HepG2 (cell line): ENCODE data around the gene STC2. TPM values are rescaled to one million over a fixed set of nuclear protein-coding genes. Genes with fewer than 3 reads are reported as not detected.

Experiments used
- AKAP8 ChIP-seq: sonication (generic); formaldehyde crosslinking; IDR thresholded peaks from 2 replicates; pipeline ENCODE4 v1.5.1; 2020; ENCODE audit warnings: mild to moderate bottlenecking, missing genetic modification reagents
- ATF6 ChIP-seq: sonication (generic); formaldehyde crosslinking; conservative IDR thresholded peaks from 2 replicates; pipeline ENCODE4 v1.4.0; 2020; ENCODE audit warnings: missing genetic modification reagents
- HNRNPH1 ChIP-seq: fragments of 200-400 bp; formaldehyde crosslinking; optimal IDR thresholded peaks from 2 replicates; pipeline ENCODE3; 2017; ENCODE audit warnings: mild to moderate bottlenecking, low read depth, low read length
- KDM2A ChIP-seq: sonication (generic); formaldehyde crosslinking; IDR thresholded peaks from 2 replicates; pipeline ENCODE4 v1.4.0; 2020; ENCODE audit warnings: low read depth, missing genetic modification reagents, borderline replicate concordance
- KLF12 ChIP-seq: sonication (generic); formaldehyde crosslinking; IDR thresholded peaks from 2 replicates; pipeline ENCODE4 v1.4.0; 2020; ENCODE audit warnings: missing genetic modification reagents, borderline replicate concordance
- MEF2D ChIP-seq: sonication (generic); formaldehyde crosslinking; IDR thresholded peaks from 2 replicates; pipeline ENCODE4 v1.5.1; 2020; ENCODE audit warnings: mild to moderate bottlenecking, missing genetic modification reagents
- MXD4 ChIP-seq: IDR thresholded peaks from 2 replicates; pipeline ENCODE4 v1.6.1; 2016; ENCODE audit warnings: mild to moderate bottlenecking, missing biosample characterization, missing genetic modification reagents
- NFE2L1 ChIP-seq: sonication (generic); formaldehyde crosslinking; IDR thresholded peaks from 2 replicates; pipeline ENCODE4 v1.4.0; 2020; ENCODE audit warnings: missing genetic modification reagents, mild to moderate bottlenecking, borderline replicate concordance
- NRL ChIP-seq: sonication (generic); formaldehyde crosslinking; IDR thresholded peaks from 2 replicates; pipeline ENCODE4 v1.5.0; 2020; ENCODE audit warnings: missing genetic modification reagents, mild to moderate bottlenecking, moderate library complexity, borderline replicate concordance
- PAF1 ChIP-seq: IDR thresholded peaks from 2 replicates; pipeline ENCODE4 v1.6.1; 2016; ENCODE audit warnings: missing genetic modification reagents, missing compliant biosample characterization
- SCMH1 ChIP-seq: sonication (generic); formaldehyde crosslinking; IDR thresholded peaks from 2 replicates; pipeline ENCODE4 v1.9.0; 2021; ENCODE audit warnings: missing genetic modification reagents, mild to moderate bottlenecking, borderline replicate concordance
- ZNF160 ChIP-seq: sonication (generic); formaldehyde crosslinking; IDR thresholded peaks from 2 replicates; pipeline ENCODE4 v1.8.0; 2022; ENCODE audit warnings: mild to moderate bottlenecking, inconsistent platforms, missing genetic modification reagents
- ZNF280B ChIP-seq: sonication (generic); formaldehyde crosslinking; IDR thresholded peaks from 2 replicates; pipeline ENCODE4 v1.5.0; 2020; ENCODE audit warnings: missing genetic modification reagents, mild to moderate bottlenecking, borderline replicate concordance
- ZNF3 ChIP-seq: IDR thresholded peaks from 2 replicates; pipeline ENCODE4 v1.7.0; 2017; ENCODE audit warnings: inconsistent platforms
- ZNF530 ChIP-seq: sonication (generic); formaldehyde crosslinking; IDR thresholded peaks from 2 replicates; pipeline ENCODE4 v1.5.0; 2020; ENCODE audit warnings: low read depth, mild to moderate bottlenecking, missing genetic modification reagents
- ZNF776 ChIP-seq: sonication (generic); formaldehyde crosslinking; IDR thresholded peaks from 2 replicates; pipeline ENCODE4 v1.4.0; 2020; ENCODE audit warnings: mild to moderate bottlenecking, missing genetic modification reagents
- polyA plus RNA-seq, 8 experiments: library from polyadenylated mRNA; depleted of rRNA in 3 of 8; stranded (reverse) in 7 of 8; unstranded in 1 of 8; fragments of >200 nt; fragmentation: Illumina TruSeq in 4 of 8; extraction: Trizol in 4 of 8; gene quantifications; 2 replicates each; pipeline versions ENCODE4 v1.2.1 to v1.2.3, GENCODE V29; 2011 to 2016; ENCODE audit warnings: low read depth in 4 of 8, missing spikeins in 1 of 8, mixed read lengths in 1 of 8; ENCODE audit not compliant: insufficient read depth in 1 of 8
- total RNA-seq, 5 experiments: library from RNA; depleted of rRNA; stranded (reverse); fragments of >200 nt; fragmentation: Illumina TruSeq; extraction: Trizol; gene quantifications; 2 replicates each; pipeline ENCODE4 v1.2.3, GENCODE V29; 2016; ENCODE audit warnings: low read depth in 1 of 5
- TF ChIP-seq, protein P1 (sequence below): IDR thresholded peaks from 2 replicates; pipeline ENCODE4 v1.6.1; 2016; ENCODE audit warnings: missing compliant biosample characterization, missing genetic modification reagents, borderline replicate concordance
- TF ChIP-seq, protein P2 (sequence below): sonication (generic); formaldehyde crosslinking; IDR thresholded peaks from 2 replicates; pipeline ENCODE4 v1.4.0; 2020; ENCODE audit warnings: missing genetic modification reagents
- TF ChIP-seq, protein P3 (sequence below): sonication (generic); formaldehyde crosslinking; IDR thresholded peaks from 2 replicates; pipeline ENCODE4 v1.8.1; 2023; ENCODE audit warnings: mild to moderate bottlenecking, missing genetic modification reagents
- TF ChIP-seq, protein P4 (sequence below): sonication (generic); formaldehyde crosslinking; IDR thresholded peaks from 2 replicates; pipeline ENCODE4 v1.4.0; 2020; ENCODE audit warnings: missing genetic modification reagents, borderline replicate concordance
- TF ChIP-seq, protein P5 (sequence below): sonication (generic); formaldehyde crosslinking; IDR thresholded peaks from 2 replicates; pipeline ENCODE4 v1.5.1; 2020; ENCODE audit warnings: mild to moderate bottlenecking, missing genetic modification reagents, moderate library complexity

STC2 gene
- total and polyA plus RNA-seq, 2 of the 13 experiments (the other 11 are each of a cell fraction or from before 2014, with no cell fraction given): 27.1 to 69.2 TPM

- TF ChIP-seq ZNF776 (0 out of 2 replicates have a peak, but pooled peaks have one; percentile 37), MXD4 (no peak), ZNF280B (no peak), PAF1 (CRISPR knock-in tag) (no peak), SCMH1 (CRISPR knock-in tag) (no peak), NRL (CRISPR knock-in tag) (no peak; the same call in 1 of the 2 replicates), ZNF530 (no peak), KDM2A (no peak), ATF6 (CRISPR knock-in tag) (no peak), KLF12 (CRISPR knock-in tag) (no peak), AKAP8 (CRISPR knock-in tag) (no peak), MEF2D (CRISPR knock-in tag) (no peak), HNRNPH1 (no peak), NFE2L1 (CRISPR knock-in tag) (peak; percentile 69; the same call in 1 of the 2 replicates), ZNF160 (CRISPR knock-in tag) (no peak), ZNF3 (CRISPR knock-in tag) (no peak)
- TF ChIP-seq, protein P1, sequence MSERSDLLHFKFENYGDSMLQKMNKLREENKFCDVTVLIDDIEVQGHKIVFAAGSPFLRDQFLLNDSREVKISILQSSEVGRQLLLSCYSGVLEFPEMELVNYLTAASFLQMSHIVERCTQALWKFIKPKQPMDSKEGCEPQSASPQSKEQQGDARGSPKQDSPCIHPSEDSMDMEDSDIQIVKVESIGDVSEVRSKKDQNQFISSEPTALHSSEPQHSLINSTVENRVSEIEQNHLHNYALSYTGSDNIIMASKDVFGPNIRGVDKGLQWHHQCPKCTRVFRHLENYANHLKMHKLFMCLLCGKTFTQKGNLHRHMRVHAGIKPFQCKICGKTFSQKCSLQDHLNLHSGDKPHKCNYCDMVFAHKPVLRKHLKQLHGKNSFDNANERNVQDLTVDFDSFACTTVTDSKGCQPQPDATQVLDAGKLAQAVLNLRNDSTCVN (CRISPR knock-in tag): no peak
- TF ChIP-seq, protein P2, sequence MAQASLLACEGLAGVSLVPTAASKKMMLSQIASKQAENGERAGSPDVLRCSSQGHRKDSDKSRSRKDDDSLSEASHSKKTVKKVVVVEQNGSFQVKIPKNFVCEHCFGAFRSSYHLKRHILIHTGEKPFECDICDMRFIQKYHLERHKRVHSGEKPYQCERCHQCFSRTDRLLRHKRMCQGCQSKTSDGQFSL: no peak
- TF ChIP-seq, protein P3, sequence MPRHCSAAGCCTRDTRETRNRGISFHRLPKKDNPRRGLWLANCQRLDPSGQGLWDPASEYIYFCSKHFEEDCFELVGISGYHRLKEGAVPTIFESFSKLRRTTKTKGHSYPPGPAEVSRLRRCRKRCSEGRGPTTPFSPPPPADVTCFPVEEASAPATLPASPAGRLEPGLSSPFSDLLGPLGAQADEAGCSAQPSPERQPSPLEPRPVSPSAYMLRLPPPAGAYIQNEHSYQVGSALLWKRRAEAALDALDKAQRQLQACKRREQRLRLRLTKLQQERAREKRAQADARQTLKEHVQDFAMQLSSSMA (CRISPR knock-in tag): no peak
- TF ChIP-seq, protein P4, sequence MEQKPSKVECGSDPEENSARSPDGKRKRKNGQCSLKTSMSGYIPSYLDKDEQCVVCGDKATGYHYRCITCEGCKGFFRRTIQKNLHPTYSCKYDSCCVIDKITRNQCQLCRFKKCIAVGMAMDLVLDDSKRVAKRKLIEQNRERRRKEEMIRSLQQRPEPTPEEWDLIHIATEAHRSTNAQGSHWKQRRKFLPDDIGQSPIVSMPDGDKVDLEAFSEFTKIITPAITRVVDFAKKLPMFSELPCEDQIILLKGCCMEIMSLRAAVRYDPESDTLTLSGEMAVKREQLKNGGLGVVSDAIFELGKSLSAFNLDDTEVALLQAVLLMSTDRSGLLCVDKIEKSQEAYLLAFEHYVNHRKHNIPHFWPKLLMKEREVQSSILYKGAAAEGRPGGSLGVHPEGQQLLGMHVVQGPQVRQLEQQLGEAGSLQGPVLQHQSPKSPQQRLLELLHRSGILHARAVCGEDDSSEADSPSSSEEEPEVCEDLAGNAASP: peak; percentile 88; the same call in 1 of the 2 replicates
- TF ChIP-seq, protein P5, sequence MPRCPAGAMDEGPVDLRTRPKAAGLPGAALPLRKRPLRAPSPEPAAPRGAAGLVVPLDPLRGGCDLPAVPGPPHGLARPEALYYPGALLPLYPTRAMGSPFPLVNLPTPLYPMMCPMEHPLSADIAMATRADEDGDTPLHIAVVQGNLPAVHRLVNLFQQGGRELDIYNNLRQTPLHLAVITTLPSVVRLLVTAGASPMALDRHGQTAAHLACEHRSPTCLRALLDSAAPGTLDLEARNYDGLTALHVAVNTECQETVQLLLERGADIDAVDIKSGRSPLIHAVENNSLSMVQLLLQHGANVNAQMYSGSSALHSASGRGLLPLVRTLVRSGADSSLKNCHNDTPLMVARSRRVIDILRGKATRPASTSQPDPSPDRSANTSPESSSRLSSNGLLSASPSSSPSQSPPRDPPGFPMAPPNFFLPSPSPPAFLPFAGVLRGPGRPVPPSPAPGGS: no peak
Observed at GRCh38 chr5:173303878-173304590, 24.2 kb downstream of the STC2 start (continued).
